ENCODE results near the gene ST3GAL6. TPM values are rescaled to one million over a fixed set of nuclear protein-coding genes. Genes with fewer than 3 reads are reported as not detected.

ST3GAL6 gene
- polyA plus RNA-seq, 2 donors: 1.8 to 4.6 TPM

Other genes starting within 250 kb of the ST3GAL6 start
- 10 to 100 TPM; 62.8 to 82.5 TPM for gene CLDND1, start 240.4 kb upstream of the ST3GAL6 start, polyA plus RNA-seq
- gene GPR15, start 231.4 kb upstream of the ST3GAL6 start, polyA plus RNA-seq: under 1 TPM; 0.31 to 0.86 TPM
- 10 to 100 TPM in 1 of 2 donors, 1 to 10 TPM in 1; 9.6 to 17.4 TPM for gene CPOX, start 169.7 kb upstream of the ST3GAL6 start, polyA plus RNA-seq
- 1 to 10 TPM; 2.5 to 3.0 TPM for gene DCBLD2, start 138.4 kb downstream of the ST3GAL6 start, polyA plus RNA-seq